H1 (cell line): Measurements from ENCODE around the gene CADM1. TPM values are rescaled to one million over a fixed set of nuclear protein-coding genes. Genes with fewer than 3 reads are reported as not detected.

Experiments used
- CTCF ChIA-PET: fragments of 300-600 bp; sonication (Branson Sonifier 250); formaldehyde crosslinking; loops from one replicate; lab custom pipeline; 2021; ENCODE audit not compliant: partially characterized antibody; lab: Charles Lee
- POLR2A ChIA-PET: fragments of 300-600 bp; sonication (Branson Sonifier 250); formaldehyde crosslinking; loops from one replicate; lab custom pipeline; 2021; ENCODE audit warnings: inconsistent platforms; ENCODE audit not compliant: partially characterized antibody; lab: Charles Lee
- DNase-seq, 2 experiments: peaks; one replicate each; pipeline versions ENCODE4 v3.0.0 to v3.0.0-alpha.2; 2010 to 2022; ENCODE audit warnings: low spot score in 2 of 2, low read depth in 1 of 2, mixed read lengths in 1 of 2
- FAIRE-seq: peaks from 2 replicates; lab custom pipeline; 2011; peaks lifted over from hg19 to GRCh38; lab: Jason Lieb, UNC
- H2AFZ ChIP-seq: 2 replicates; pipeline ENCODE4 v1.8.1; 2012; ENCODE audit warnings: low read length, inconsistent platforms
- H2AK5ac ChIP-seq: 2 replicates; pipeline ENCODE4 v1.6.1; 2013; ENCODE audit warnings: low read depth, low read length
- H2BK120ac ChIP-seq: replicated peaks from 2 replicates; pipeline ENCODE3; 2013; ENCODE audit warnings: low read depth, low read length, inconsistent platforms
- H2BK12ac ChIP-seq: 2 replicates; pipeline ENCODE4 v1.6.1; 2013; ENCODE audit warnings: low read depth, low read length
- H2BK15ac ChIP-seq: 2 replicates; pipeline ENCODE4 v1.6.1; 2013; ENCODE audit warnings: low read length
- H2BK20ac ChIP-seq: 2 replicates; pipeline ENCODE4 v1.6.1; 2013; ENCODE audit warnings: low read length
- H2BK5ac ChIP-seq: 2 replicates; pipeline ENCODE4 v1.6.1; 2013; ENCODE audit warnings: low read depth, low read length
- H3K14ac ChIP-seq: 2 replicates; pipeline ENCODE4 v1.6.1; 2013; ENCODE audit warnings: inconsistent platforms; ENCODE audit not compliant: insufficient read length
- H3K18ac ChIP-seq: 2 replicates; pipeline ENCODE4 v1.6.1; 2013; ENCODE audit warnings: low read length; ENCODE audit errors: extremely low read depth
- H3K23ac ChIP-seq: 2 replicates; pipeline ENCODE4 v1.6.1; 2013; ENCODE audit warnings: inconsistent platforms; ENCODE audit not compliant: insufficient read length
- H3K23me2 ChIP-seq: 2 replicates; pipeline ENCODE4 v1.6.1; 2013; ENCODE audit warnings: low read depth, low read length
- H3K27ac ChIP-seq: 2 replicates; pipeline ENCODE4 v1.6.1; 2011; ENCODE audit warnings: low read depth, low read length, inconsistent platforms
- H3K27me3 ChIP-seq, 4 experiments: replicated peaks in 1 of 4; 1 replicate in 1 of 4; 2 replicates in 3 of 4; pipeline versions ENCODE4 v1.6.1 to v1.8.1; 2011 to 2013; ENCODE audit warnings: low read length in 3 of 4, mild to moderate bottlenecking in 3 of 4, inconsistent platforms in 2 of 4, mixed read lengths in 2 of 4, moderate library complexity in 1 of 4; ENCODE audit not compliant: control insufficient read depth in 3 of 4, insufficient read depth in 3 of 4; ENCODE audit errors: extremely low read depth in 1 of 4
- H3K36me3 ChIP-seq, 4 experiments: 2 replicates each; pipeline versions ENCODE4 v1.6.1 to v1.8.1; 2011 to 2013; ENCODE audit warnings: mild to moderate bottlenecking in 4 of 4, low read length in 3 of 4, moderate library complexity in 2 of 4, control low read depth in 1 of 4, inconsistent platforms in 1 of 4; ENCODE audit not compliant: insufficient read depth in 4 of 4, control insufficient read depth in 2 of 4
- H3K4ac ChIP-seq: replicated peaks from 2 replicates; pipeline ENCODE3; 2013; ENCODE audit warnings: low read length, low read depth, mixed read lengths, inconsistent platforms; ENCODE audit not compliant: insufficient read length
- H3K4me1 ChIP-seq, 4 experiments: replicated peaks in 1 of 4; 1 replicate in 1 of 4; 2 replicates in 3 of 4; pipeline versions ENCODE4 v1.6.1 to v1.8.1; 2011 to 2013; ENCODE audit warnings: low read length in 3 of 4, inconsistent platforms in 2 of 4, mixed read lengths in 1 of 4; ENCODE audit not compliant: insufficient read depth in 4 of 4, control insufficient read depth in 3 of 4
- H3K4me2 ChIP-seq, 2 experiments: 2 replicates each; pipeline versions ENCODE4 v1.6.1 to v1.8.1; 2011 to 2013; ENCODE audit warnings: low read depth in 2 of 2, low read length in 2 of 2, control low read depth in 1 of 2, inconsistent platforms in 1 of 2, mild to moderate bottlenecking in 1 of 2; ENCODE audit not compliant: insufficient read depth in 1 of 2
- H3K4me3 ChIP-seq, 4 experiments: fragments of 200-600, 300-600 bp in 1 of 4; sonication (generic), shearing (Covaris generic), sonication (Bioruptor Twin) in 1 of 4; 2 replicates each; pipeline versions ENCODE4 v1.5.1 to v1.8.1; 2011 to 2016; ENCODE audit warnings: low read length in 4 of 4, low read depth in 3 of 4, control low read depth in 2 of 4, inconsistent platforms in 2 of 4, mild to moderate bottlenecking in 2 of 4, mixed read lengths in 1 of 4, moderate library complexity in 1 of 4; ENCODE audit not compliant: insufficient read depth in 2 of 4; ENCODE audit errors: extremely low read depth in 1 of 4
- H3K56ac ChIP-seq: replicated peaks from 2 replicates; pipeline ENCODE3; 2013; ENCODE audit warnings: low read depth, mild to moderate bottlenecking, mixed read lengths, low read length, inconsistent platforms; ENCODE audit not compliant: insufficient read length
- H3K79me1 ChIP-seq: 2 replicates; pipeline ENCODE4 v1.6.1; 2013; ENCODE audit warnings: low read depth, low read length, control low read depth
- H3K79me2 ChIP-seq, 2 experiments: 2 replicates each; pipeline versions ENCODE4 v1.6.1 to v1.8.1; 2012 to 2013; ENCODE audit warnings: low read length in 2 of 2, mild to moderate bottlenecking in 2 of 2, inconsistent platforms in 1 of 2; ENCODE audit not compliant: insufficient read depth in 2 of 2, control insufficient read depth in 1 of 2
- H3K9ac ChIP-seq, 4 experiments: replicated peaks in 1 of 4; 1 replicate in 1 of 4; 2 replicates in 3 of 4; pipeline versions ENCODE4 v1.6.1 to v1.8.1; 2011 to 2013; ENCODE audit warnings: low read depth in 3 of 4, low read length in 3 of 4, control low read depth in 2 of 4, mild to moderate bottlenecking in 2 of 4, moderate library complexity in 2 of 4, inconsistent platforms in 1 of 4; ENCODE audit errors: extremely low read depth in 1 of 4
- H3K9me3 ChIP-seq, 2 experiments: 2 replicates each; pipeline versions ENCODE4 v1.6.1 to v1.8.1; 2012 to 2013; ENCODE audit warnings: mild to moderate bottlenecking in 2 of 2, moderate library complexity in 2 of 2, control low read depth in 1 of 2, inconsistent platforms in 1 of 2, low read depth in 1 of 2, low read length in 1 of 2, mixed read lengths in 1 of 2; ENCODE audit not compliant: insufficient read depth in 2 of 2
- H4K20me1 ChIP-seq, 2 experiments: replicated peaks in 1 of 2; 2 replicates each; pipeline versions ENCODE3 to v1.8.1; 2011 to 2013; ENCODE audit warnings: inconsistent platforms in 2 of 2, low read length in 2 of 2, mild to moderate bottlenecking in 1 of 2; ENCODE audit not compliant: insufficient read depth in 2 of 2, control insufficient read depth in 1 of 2
- H4K5ac ChIP-seq: 2 replicates; pipeline ENCODE4 v1.6.1; 2013; ENCODE audit warnings: low read length, low read depth, mixed read lengths, inconsistent platforms; ENCODE audit not compliant: insufficient read length
- H4K8ac ChIP-seq: 2 replicates; pipeline ENCODE4 v1.8.0; 2013; ENCODE audit warnings: mild to moderate bottlenecking, moderate library complexity, low read length, inconsistent platforms; ENCODE audit not compliant: insufficient read depth; ENCODE audit errors: extremely low read depth
- H4K91ac ChIP-seq: replicated peaks from 2 replicates; pipeline ENCODE3; 2013; ENCODE audit warnings: low read length, mixed read lengths, inconsistent platforms; ENCODE audit not compliant: insufficient read length
- CHD1 ChIP-seq: IDR thresholded peaks from 2 replicates; pipeline ENCODE4 v1.6.1; 2012; ENCODE audit warnings: low read depth, low read length, improper control_type of control experiment
- GABPA ChIP-seq: IDR thresholded peaks from 2 replicates; pipeline ENCODE4 v1.6.1; 2011; ENCODE audit warnings: mild to moderate bottlenecking, low read length, moderate library complexity, borderline replicate concordance; ENCODE audit not compliant: insufficient read depth
- JUND ChIP-seq: IDR thresholded peaks from 2 replicates; pipeline ENCODE4 v1.6.1; 2011; ENCODE audit warnings: mild to moderate bottlenecking, improper control_type of control experiment, low read length
- NRF1 ChIP-seq: IDR thresholded peaks from 2 replicates; pipeline ENCODE4 v1.6.1; 2011; ENCODE audit warnings: mild to moderate bottlenecking, low read depth, low read length, improper control_type of control experiment
- SUZ12 ChIP-seq: fragments of 200-600 bp; sonication (generic); IDR thresholded peaks from 2 replicates; pipeline ENCODE4 v1.6.1; 2012; ENCODE audit warnings: mild to moderate bottlenecking, inconsistent platforms, low read length, moderate library complexity, mixed read lengths
- TAF1 ChIP-seq: IDR thresholded peaks from 2 replicates; pipeline ENCODE4 v1.6.1; 2011; ENCODE audit warnings: mild to moderate bottlenecking, low read depth, low read length
- YY1 ChIP-seq: IDR thresholded peaks from 2 replicates; pipeline ENCODE4 v1.6.1; 2011; ENCODE audit warnings: low read depth, mild to moderate bottlenecking, low read length
- WGBS, 2 experiments: shearing (Covaris generic) in 1 of 2; methylation state at CpG; one replicate each; pipeline versions ENCODE4 v1.1.6 to v1.1.7; 2013 to 2015; ENCODE audit warnings: low lambda C conversion rate in 2 of 2, mixed read lengths in 2 of 2, inconsistent platforms in 1 of 2, low coverage in 1 of 2, missing lambda C conversion rate in 1 of 2; ENCODE audit not compliant: insufficient replicate concordance in 2 of 2, insufficient coverage in 1 of 2, insufficient read length in 1 of 2; ENCODE audit errors: extremely low coverage in 1 of 2, missing lambda C conversion rate in 1 of 2; 5-methylcytosine and 5-hydroxymethylcytosine counted together
- polyA plus RNA-seq, 7 experiments: library from polyadenylated mRNA; depleted of rRNA in 3 of 7; stranded (reverse) in 5 of 7; unstranded in 2 of 7; fragments of >200 nt in 5 of 7; fragments of 200-250 nt in 2 of 7; gene quantifications; 1 replicate in 5 of 7; 2 replicates in 1 of 7; 4 replicates in 1 of 7; pipeline versions ENCODE4 v1.2.1 to v1.2.3, GENCODE V29; 2011 to 2013; ENCODE audit warnings: missing spikeins in 2 of 7, mixed read lengths in 2 of 7
- total RNA-seq: library from RNA; stranded (reverse); fragmentation: NEBNext Ultra II Directional; extraction: Animal tissue kit (Norgen Biotek cat#: 25700); gene quantifications from 2 replicates; pipeline ENCODE4 v1.2.1, GENCODE V29; 2021

The CADM1 gene
- total and polyA plus RNA-seq, 2 of the 8 experiments (the other 6 are each of a cell fraction or from before 2014, with no cell fraction given): 8.3 to 25.3 TPM

- no peak overlapping the region for H2BK15ac ChIP-seq
- no peak overlapping the region for H3K18ac ChIP-seq
- H3K56ac ChIP-seq: no peak overlapping the region
- H3K23ac ChIP-seq: no peak overlapping the region
- no peak overlapping the region for H3K4me2 ChIP-seq
- no peak overlapping the region for H2BK5ac ChIP-seq
- H3K14ac ChIP-seq: no peak overlapping the region
- H3K4ac ChIP-seq: no peak overlapping the region
- ChIA-PET CTCF (interaction anchor here (0.6 to 1.7 kb wide), 3 partner anchors 10 to 341 kb away, joined by 3 to 5 read pairs (median 5); no protein-coding TSS in a partner anchor), POLR2A (no interaction called here)
- H2BK120ac ChIP-seq: no peak overlapping the region
- H3K27ac ChIP-seq: no peak overlapping the region
- WGBS, 2 experiments: 85% methylated on average over 6 of the region's 6 CpGs; no CpG with 5 or more reads in 1 of the 2 experiments
- TF ChIP-seq TAF1 (no peak), GABPA (no peak), JUND (no peak), YY1 (no peak), SUZ12 (no peak), CHD1 (no peak), NRF1 (no peak)
- DNase-seq (no peak), FAIRE-seq (no peak)
- no peaks in the 10 kb centered on the region for H3K4me1 ChIP-seq
- no peaks in the 10 kb centered on the region for H3K36me3 ChIP-seq
- H2AK5ac ChIP-seq: no peak overlapping the region
- H3K79me2 ChIP-seq: no peaks in the 10 kb centered on the region
- no peak overlapping the region for H4K5ac ChIP-seq
- peaks cover 0 to 10% of the 10 kb centered on the region in 2 experiments for H4K20me1 ChIP-seq
- peak overlapping the region; percentile 29 for H4K91ac ChIP-seq
- no peak overlapping the region for H3K4me3 ChIP-seq
- no peak overlapping the region; the same call in 1 of the 2 replicates for H2BK20ac ChIP-seq
- H3K9me3 ChIP-seq: no peaks in the 10 kb centered on the region
- H3K23me2 ChIP-seq: peaks cover 22% of the 10 kb centered on the region; the same call in 1 of the 2 replicates
- no peak overlapping the region; a peak in 1 of 7 replicates for H3K9ac ChIP-seq
- H2AFZ ChIP-seq: no peak overlapping the region
- H2BK12ac ChIP-seq: no peak overlapping the region
- H4K8ac ChIP-seq: no peak overlapping the region
- H3K79me1 ChIP-seq: peaks cover 2% of the 10 kb centered on the region; the same call in 1 of the 2 replicates
- no peaks in the 10 kb centered on the region for H3K27me3 ChIP-seq
Observed at GRCh38 chr11:115146425-115146824, 357.8 kb downstream of the CADM1 start.
